ENCODE data around the gene NKAIN2.
"Not testable (repeated sequence)": the region's sequence is repeated elsewhere in the genome, so short reads cannot be mapped to it uniquely, and the experiment has no call there.

Gene NKAIN2

DNA sequence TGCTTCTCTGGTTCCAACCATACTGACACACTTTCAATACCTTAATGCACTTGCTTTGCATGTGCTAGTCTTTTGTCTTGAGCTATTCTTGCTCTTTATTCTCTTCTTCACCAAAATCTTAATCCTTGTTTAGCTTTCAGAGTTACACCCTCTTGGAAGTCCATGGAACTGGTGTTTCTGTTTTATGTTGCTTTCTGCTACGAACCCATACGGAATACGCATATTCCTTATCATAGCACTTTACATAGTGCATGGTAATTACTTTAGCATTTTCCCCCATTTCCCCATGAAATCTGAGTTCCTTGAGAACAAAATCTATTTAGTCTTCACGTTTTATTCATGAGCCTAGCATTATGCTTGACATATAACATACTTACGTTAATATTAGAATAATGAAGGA lies 270.9 kb downstream of the NKAIN2 start:
- FAIRE-seq, result peak; percentile 5
- DNase-seq (ENCODE audit: low spot score), result no peak

DNA sequence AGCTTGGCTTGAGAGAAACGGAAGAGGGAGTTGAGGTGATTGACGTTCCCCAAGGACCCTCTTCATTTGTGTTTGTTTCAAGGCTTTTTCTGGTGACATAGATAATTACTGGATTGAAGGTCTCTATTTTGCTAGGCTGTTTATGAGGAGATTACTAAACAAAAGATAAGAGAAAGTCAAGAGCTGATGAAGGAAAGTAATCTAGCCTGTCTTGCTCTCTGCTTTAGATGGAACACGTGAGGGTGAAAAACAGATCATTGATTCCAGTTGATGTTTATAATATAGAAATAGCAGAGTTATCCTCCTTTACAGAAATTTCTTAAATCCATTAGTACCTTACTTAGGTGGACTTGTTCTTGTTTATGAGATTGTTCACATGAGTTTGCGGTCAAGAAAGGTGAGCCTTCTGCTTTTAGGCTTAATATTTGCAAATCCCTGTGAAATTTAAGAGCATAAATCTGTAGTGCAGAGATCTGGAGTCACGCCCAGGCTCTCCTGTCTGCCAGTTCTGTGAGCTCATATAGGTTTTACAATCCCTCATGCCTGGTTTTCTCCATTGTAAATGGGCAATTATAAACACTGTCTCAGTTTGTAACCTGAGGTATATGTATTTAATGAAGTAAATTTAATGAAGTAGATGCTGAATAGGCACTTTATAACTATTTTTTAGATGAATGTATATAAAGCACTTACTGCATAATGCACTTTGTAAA lies 272.8 kb downstream of the NKAIN2 start:
- DNase-seq (ENCODE audit: low spot score), result no peak
- no peak for FAIRE-seq

DNA sequence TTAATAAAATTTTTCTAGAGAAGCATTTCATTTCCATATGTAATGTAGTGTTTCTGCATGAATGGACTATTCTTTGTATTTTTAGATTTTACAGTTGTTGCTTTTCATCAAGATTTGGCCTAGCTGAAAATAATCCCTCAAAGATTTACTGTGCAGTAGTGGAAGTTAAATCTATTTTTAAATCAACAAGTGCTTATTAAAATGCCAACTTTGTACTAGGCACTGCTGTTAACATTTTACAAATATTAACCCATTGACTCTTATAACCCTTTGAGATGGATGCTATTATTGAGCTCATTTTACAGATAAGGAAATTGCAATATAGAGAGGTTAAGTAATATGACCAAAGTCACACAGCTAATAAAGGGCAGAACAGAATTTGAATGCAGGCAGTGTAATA lies 274.5 kb downstream of the NKAIN2 start:
- DNase-seq (ENCODE audit: low spot score) (no peak), FAIRE-seq (no peak)

DNA sequence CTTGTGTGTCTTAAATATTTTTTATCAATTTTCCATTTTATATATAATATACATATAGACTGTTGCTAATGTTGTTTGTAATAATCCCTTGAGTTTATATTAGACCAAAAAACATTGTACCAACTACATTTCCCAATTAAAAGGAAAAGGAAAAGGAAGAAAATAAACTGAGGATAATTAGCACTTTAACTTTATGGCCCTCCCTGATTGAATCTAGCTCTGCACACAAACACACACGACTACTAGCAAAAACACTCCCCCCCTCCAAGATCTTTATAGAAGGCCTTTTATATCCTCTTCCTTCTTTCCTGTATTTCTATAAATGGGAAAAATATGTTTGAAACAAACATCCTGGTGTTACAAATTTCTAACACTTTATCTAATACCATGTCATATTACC lies 276.8 kb downstream of the NKAIN2 start:
- DNase-seq (ENCODE audit: low spot score) (no peak), FAIRE-seq (no peak)

DNA sequence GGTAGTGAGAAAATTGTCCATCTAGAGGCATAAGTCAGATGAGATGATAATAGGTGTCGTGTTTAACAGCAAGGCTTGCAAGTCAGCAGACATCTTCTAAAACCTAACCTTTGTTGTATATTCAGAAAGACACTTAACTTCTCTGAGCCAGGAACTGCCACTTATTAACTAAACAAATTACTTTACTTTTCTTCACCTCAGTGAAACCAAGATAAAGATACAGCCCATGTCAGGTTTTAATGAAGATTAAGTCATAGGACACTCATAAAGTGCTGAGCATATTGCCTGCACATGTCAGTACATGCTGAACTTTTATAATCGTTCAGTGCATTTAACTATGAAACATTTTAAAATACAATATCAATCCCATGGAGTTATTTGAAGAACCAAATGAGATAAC lies 286.8 kb downstream of the NKAIN2 start:
- FAIRE-seq (no peak), DNase-seq (ENCODE audit: low spot score) (no peak)

DNA sequence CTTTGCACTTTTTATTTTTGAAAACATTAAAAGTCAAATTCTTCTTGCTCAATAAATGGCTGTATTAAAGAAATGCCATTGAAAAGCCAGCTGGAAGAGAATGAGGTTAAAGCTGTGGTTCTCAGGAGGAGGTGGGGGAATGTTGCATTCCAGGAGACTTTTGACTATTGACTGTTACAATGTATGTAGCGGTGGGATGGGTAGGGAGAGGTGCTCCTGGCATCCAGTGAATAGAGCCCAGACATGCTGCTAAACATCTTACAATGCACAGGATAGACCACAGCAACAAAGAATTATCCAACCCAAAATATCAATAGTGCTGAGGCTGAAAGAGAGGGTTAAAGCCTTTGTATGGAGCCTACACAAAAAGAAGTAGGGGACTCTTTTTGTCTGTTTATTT lies 295.9 kb downstream of the NKAIN2 start:
- DNase-seq (ENCODE audit: low spot score), result no peak
- no peak for FAIRE-seq

DNA sequence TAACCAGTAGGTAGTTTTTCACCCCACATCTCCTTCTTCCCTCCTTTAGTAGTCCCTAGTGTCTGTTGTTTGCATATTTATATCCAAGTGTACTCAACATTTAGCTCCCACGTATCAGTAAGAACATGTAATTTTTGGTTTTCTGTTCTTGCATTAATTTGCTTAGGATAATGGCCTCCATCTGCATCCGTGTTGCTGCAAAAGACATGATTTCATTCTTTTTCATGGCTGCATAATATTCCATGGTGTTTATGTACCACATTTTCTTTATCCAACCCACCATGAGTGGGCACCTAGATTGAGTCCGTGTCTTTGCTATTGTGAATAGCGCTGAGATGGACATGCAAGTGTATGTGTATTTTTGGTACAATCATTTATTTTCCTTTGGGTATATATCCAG lies 306.8 kb downstream of the NKAIN2 start:
- DNase-seq (ENCODE audit: low spot score), result no peak

DNA sequence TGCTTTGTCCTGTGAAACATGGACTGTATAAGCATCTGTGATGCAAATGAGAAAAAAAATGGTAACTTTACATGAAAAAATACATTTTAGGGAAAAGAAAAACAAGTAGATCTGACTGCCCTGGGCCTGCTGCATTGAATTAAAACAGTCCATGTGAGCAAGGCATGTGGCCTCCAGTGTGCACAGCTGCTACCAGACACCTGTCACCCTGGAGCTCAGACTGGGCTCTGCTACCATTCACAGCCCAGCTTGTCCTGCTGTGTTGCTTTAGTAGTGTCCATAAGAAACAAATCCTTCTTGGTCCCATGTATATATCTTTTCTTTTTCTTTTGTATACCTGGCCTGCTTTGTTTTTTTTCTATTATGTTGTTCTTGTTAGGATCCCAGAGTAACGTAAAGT lies 315.9 kb downstream of the NKAIN2 start:
- FAIRE-seq (no peak), DNase-seq (ENCODE audit: low spot score) (no peak)

More for the DNA sequence above, 306.8 kb downstream of the NKAIN2 start:
- no peak for FAIRE-seq

DNA sequence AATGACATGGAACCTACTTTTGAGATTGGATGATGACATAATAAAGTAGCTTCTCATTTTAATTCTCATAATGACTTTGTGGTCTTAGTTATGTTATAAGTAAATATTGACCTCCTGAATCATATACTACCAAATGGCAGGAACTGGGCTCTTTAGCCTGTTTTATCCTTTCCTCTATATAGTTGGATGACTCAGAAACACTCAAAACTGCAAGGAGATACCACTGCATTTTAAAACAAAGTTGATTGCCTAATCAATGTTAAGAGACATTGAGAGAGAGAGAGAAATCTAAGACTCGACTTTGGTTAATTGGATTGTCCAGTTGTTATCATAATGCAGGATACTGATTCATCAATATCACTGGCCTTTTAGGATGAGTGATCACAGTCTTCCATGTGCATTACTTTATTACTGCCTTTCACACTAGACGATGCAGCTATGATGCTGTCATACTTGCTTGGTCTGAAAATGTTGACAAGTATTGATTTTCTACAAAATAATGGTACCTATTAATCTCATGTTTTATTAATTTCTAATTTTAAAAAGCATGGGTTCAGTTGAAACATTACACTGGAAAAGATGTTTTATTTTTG lies 320.0 kb downstream of the NKAIN2 start:
- FAIRE-seq (no peak), DNase-seq (ENCODE audit: low spot score) (no peak)

DNA sequence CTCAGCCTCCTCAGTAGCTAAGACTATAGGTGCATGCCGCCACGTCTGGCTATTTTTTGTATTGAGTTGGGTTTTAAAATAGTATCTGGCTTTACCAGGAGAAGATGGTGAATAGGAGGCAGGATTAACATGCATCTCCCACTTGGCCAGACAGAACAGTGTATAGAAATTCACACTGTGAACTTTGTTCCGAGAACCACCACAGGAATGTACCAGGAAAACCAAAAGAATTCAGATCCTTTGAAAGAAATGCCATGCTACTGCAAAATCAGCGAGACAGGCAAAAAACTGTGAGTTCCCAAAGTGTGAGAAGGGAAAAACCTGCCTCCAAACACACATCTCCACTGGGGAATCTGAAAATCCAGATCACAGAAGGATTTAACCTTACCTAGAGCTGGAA lies 327.6 kb downstream of the NKAIN2 start:
- DNase-seq (ENCODE audit: low spot score), result peak; percentile 39
- no peak for FAIRE-seq

DNA sequence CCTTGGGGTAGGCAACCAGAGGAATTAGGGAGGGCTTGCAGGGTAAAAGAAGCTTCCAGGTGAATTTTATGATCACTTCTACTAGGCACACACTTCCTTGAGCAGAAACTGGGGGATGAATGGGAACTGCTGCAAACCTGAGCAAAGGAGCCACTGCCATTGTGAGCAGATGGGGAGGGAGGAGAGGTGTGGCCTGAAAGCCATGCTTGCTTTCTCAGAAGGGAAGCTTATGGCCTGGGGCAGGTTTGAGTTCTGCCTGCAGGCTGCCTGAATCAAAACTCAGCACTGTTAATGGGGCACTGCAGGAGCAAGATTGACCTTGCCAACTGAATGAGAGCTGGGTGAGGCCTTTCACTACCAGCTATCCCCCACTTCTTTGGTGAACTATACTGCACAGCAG lies 328.1 kb downstream of the NKAIN2 start:
- FAIRE-seq (no peak), DNase-seq (ENCODE audit: low spot score) (no peak)

DNA sequence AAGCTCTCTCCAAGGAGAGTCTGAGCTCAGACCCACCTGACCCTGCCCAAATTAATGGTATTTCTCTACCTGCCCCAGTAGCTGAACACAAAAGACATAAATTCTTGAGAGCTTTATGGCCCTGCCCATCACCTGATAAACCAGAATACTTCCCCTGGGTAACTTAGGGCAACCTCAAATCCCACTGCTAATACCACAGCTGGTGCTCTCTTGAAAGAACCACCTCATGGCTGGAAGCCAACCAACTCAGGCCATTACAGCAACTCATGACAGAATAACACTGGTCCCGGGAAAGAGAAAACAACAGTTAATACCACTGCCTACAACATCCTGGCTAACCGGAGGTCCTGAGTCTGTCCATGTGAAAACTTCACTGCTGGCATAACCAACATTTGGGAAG lies 328.6 kb downstream of the NKAIN2 start:
- no peak for FAIRE-seq
- no peak for DNase-seq (ENCODE audit: low spot score)

DNA sequence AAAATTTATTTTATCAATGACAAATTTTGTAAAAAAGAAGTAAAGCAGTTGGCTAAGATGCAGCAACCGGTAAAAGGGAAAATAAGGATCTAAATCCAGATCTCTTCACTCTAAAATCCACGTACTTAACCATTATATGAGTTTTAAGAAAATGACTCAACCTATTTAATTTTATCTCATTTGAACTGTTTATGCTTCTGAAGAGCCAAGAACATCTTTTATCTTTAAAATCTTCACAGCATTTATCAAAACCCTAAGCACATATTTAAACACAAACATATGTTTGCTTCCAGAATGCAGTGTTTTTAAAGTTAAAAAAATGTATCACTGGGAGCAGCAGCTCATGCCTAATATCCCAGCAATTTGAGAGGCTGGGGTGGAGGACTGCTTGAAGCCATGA lies 339.2 kb downstream of the NKAIN2 start:
- FAIRE-seq, result no peak
- DNase-seq (ENCODE audit: low spot score), result no peak

DNA sequence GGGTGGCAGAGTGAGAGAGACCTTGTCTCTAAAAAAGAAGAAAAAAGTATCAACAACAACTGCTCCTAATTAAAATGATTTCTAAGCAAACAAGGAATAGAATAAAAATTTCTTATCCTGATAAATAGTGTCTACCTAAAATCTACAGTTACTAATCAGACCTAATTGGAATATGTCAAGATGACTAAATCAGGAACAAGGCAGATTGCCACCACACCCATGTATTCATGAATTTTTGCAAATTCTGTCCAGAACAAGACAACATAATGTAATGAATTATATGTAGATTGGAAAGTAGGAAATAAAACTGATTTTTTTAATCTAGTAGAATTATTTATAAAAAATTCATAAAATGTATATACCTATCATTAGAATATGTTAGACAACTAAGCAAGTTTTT lies 339.8 kb downstream of the NKAIN2 start:
- DNase-seq (ENCODE audit: low spot score), result no peak
- FAIRE-seq, result no peak

DNA sequence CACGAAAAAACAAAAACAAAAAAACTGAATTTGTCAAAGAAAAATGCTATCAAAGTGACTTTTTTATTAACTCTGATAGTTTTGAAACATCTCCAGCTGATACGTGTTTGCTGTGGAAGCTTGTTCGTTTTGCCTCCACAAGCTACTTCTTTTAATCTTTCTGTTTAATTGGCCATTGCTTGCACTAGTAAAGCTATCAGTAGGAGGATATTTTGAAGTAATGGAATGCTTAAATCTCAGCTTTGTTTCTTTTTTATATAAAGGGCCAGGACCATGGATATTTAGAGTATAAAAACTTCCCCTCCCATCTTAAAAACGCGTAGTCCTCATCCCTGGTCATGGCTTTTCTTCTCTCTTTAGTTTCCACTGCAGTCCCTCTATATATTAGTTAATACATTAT lies 344.0 kb downstream of the NKAIN2 start:
- DNase-seq (ENCODE audit: low spot score), result no peak
- no peak for FAIRE-seq

DNA sequence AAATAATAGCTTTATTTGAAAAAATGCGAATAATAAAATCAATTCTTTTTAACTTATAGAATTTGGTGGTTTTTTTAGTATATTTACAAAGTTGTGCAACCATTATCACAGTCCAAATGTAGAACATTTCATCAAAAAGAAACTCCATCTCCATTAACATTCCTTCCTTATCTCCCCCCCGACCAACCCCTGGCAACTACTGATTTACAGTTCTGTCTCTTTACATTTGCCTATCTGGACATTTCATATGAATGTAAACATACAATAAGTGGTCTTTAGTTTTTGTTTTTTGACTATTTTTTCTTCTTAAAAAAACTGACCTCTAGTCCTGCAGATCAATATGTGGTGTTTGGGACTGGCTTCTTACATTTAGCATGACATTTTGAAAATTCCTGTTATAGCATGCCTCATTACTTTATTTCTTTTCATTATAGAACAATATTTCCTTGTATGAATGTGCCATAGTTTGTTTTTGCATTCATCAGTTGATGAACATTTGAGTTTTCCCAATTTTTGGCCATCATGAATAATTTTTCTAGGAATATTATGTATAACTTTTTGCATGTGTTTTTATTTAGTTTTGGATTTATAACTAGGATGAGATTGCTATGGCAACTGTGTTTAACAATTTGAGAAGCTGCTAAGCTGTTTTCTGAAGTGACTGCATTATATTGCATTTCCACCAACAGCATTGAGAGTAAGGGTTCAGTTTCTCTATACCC lies 344.7 kb downstream of the NKAIN2 start:
- FAIRE-seq (no peak), DNase-seq (ENCODE audit: low spot score) (no peak)

DNA sequence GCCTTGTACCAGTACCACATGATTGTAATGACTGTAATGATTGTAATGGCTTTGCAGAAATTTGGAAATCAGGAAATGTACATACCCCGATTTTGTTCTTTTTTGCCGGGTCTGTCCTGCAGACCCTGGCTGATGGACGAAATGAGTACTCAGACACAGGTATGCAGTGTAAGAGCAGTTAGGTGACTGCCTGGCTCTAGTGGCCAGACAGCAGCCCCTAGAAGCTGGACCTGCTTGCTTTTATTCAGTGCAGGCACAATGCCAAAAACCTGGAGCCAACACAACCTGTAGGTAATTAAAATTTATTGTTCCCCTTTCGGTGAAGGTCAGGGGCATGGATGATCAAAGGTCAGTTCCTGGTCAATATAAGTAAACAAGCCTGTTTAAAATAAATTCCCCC lies 346.0 kb downstream of the NKAIN2 start:
- DNase-seq (ENCODE audit: low spot score), result no peak
- FAIRE-seq, result no peak

DNA sequence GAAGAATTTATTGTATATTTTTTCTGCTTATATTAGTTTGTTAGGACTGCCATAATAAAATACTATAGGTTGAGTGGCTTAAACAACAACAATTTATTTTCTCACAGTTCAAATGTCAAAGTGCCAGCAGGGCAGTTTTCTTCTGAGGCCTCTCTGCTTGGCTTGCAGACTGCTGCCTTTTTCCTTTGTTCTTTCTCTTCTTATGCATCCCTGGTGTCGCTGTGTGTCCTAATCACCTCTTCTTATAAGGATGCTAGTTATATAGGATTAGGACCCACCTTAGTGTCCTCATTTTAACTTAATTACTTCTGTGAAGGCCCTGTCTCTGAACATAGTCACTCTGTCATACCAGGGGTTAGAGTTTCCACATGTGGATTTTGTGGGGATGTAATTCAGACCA lies 354.4 kb downstream of the NKAIN2 start:
- FAIRE-seq (no peak), DNase-seq (ENCODE audit: low spot score) (no peak)

DNA sequence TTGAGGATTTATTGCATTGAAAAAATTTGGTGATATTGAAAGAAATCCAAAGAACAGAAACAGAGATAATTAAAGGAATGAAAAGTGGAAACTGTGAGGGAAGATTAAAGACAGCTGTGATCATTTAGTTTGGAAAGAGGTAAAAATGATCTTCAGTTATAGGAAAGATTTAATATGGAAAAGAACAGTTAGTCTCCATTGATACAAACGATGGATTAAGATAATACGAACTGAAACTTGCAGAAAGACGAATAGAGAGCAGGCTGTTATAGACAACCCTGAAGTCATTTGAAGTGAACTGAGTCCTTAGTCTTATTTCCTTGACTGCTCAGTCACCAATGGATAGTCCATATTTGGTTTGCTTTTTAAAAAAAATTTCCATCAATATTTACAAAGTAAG lies 360.0 kb downstream of the NKAIN2 start:
- FAIRE-seq, result no peak

DNA sequence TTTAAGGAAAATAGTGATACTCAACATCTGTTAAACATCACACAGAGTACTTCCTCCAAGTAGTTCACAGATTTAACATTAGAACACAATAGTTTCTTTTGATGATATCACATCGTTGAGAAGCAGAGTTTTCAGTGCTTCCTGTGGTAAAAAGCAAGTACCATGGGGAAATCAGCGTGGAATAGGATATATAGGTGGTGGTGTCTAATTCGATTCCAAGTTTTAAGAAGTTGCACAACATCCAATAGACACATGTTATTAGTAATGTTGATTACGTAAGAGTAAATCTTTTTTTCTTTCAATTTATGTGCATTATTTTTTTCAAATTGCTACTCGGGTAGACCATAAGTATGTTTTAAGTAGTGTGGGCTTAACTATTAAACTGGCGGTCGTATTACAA lies 360.7 kb downstream of the NKAIN2 start:
- no peak for DNase-seq (ENCODE audit: low spot score)
- FAIRE-seq, result no peak

More for the DNA sequence above, 360.0 kb downstream of the NKAIN2 start:
- no peak for DNase-seq (ENCODE audit: low spot score)

DNA sequence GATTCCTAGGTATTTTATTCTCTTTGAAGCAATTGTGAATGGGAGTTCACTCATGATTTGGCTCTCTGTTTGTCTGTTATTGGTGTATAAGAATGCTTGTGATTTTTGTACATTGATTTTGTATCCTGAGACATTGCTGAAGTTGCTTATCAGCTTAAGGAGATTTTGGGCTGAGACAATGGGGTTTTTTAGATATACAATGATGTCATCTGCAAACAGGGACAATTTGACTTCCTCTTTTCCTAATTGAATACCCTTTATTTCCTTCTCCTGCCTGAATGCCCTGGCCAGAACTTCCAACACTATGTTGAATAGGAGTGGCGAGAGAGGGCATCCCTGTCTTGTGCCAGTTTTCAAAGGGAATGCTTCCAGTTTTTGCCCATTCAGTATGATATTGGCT lies 363.6 kb downstream of the NKAIN2 start:
- FAIRE-seq; DNase-seq (ENCODE audit: low spot score): not testable (repeated sequence)

DNA sequence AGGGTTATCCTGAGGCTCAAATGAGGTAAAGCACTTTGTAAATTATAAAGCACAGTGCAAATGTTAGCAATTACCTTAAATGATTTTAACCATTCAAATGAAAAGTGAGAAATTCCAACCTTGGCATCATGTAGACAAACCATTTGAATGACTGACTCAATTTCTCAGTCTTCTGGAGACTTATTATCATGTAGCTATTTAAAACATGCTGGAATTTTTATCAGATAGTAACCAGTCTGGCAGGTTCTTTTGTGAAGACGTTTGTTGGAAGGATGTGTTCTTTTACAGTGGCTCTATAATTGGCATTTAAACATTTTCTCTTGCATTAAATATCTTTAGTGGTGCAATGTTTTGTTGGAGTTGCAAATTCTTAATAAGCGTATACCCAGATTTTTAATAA lies 386.6 kb downstream of the NKAIN2 start:
- FAIRE-seq, result no peak
- no peak for DNase-seq (ENCODE audit: low spot score)

DNA sequence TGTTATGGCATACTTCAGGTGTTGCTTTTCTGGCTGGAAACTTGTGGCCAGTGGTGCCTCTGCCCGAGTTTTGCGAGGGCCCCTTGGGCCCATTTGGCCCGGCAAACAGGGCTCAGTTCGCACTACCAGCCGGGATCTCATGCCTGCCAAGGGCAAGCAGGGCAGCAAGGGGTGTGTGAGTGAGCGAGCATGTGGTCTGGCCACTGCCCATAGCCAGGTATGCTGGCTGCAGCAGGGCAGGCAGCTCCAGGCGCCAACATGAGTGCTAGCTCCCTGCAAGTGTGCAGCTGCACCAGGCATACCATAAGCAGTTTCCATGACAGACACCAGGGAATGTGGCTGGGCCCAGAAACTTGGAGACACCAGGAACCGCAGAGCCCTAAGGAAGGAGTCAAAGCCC lies 389.5 kb downstream of the NKAIN2 start:
- no peak for FAIRE-seq

More for the DNA sequence above, 389.5 kb downstream of the NKAIN2 start:
- DNase-seq (ENCODE audit: low spot score), result no peak
